Fibroblast of pulmonary artery (primary cell): ENCODE measurements around the gene LILRA5.

Source experiments
- DNase-seq: peaks from one replicate; pipeline ENCODE4 v3.0.0-alpha.2; 2010; ENCODE audit warnings: low read depth
- H3K4me3 ChIP-seq: replicated peaks from 2 replicates; pipeline ENCODE4 v1.5.1; 2011; ENCODE audit warnings: low read depth, mild to moderate bottlenecking, control low read depth, low read length, moderate library complexity
- TF ChIP-seq, protein P1 (sequence below): IDR thresholded peaks from 2 replicates; pipeline ENCODE4 v1.5.1; 2011; ENCODE audit warnings: mild to moderate bottlenecking, control low read depth, low read length, inconsistent platforms; ENCODE audit errors: missing control alignments

LILRA5 gene

DNA sequence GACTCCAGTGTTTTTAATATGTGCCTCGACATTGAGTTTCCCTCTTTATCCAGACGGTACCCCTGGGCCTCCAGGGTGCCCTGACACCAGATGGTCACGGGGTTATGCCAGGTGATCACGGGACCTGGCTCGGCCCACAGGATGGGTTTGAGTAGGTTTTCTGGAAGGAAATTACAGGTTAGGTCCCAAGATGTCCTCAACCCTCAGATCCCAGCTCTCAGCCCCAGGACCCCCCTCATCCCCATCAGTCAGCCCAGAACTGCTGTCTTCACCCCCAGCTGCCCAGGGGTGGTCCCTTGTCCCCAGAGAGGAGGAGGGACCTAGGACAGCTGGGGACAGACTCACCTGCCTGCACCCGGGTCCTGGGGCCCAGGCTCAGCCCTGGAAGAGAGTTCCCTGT is 25.6 kb upstream of the LILRA5 start:
- TF ChIP-seq, protein P1, sequence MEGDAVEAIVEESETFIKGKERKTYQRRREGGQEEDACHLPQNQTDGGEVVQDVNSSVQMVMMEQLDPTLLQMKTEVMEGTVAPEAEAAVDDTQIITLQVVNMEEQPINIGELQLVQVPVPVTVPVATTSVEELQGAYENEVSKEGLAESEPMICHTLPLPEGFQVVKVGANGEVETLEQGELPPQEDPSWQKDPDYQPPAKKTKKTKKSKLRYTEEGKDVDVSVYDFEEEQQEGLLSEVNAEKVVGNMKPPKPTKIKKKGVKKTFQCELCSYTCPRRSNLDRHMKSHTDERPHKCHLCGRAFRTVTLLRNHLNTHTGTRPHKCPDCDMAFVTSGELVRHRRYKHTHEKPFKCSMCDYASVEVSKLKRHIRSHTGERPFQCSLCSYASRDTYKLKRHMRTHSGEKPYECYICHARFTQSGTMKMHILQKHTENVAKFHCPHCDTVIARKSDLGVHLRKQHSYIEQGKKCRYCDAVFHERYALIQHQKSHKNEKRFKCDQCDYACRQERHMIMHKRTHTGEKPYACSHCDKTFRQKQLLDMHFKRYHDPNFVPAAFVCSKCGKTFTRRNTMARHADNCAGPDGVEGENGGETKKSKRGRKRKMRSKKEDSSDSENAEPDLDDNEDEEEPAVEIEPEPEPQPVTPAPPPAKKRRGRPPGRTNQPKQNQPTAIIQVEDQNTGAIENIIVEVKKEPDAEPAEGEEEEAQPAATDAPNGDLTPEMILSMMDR, result no peak

DNA sequence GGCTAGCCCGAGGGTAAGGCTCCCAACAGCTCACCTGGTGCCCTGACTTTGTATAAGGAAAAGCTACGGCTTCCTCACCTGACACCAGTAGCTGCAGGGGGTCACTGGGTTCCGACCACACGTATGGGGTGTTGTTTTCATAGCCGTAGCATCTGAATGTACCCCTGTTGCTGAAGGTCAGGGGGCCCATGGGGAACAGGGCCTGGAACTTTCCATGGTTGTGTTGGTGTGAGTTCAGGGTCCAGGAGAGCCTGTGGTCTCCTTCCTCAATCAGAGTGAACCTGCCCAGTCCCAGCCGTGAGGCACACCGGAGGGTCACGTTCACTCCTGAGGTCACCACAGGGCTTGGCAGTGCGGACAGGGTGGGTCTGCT is 24.9 kb upstream of the LILRA5 start:
- no peak overlapping the region for H3K4me3 ChIP-seq
- TF ChIP-seq, protein P1, result no peak
- DNase-seq, result no peak

More for the DNA sequence above, 25.6 kb upstream of the LILRA5 start:
- H3K4me3 ChIP-seq, result no peak overlapping the region
- DNase-seq, result no peak

DNA sequence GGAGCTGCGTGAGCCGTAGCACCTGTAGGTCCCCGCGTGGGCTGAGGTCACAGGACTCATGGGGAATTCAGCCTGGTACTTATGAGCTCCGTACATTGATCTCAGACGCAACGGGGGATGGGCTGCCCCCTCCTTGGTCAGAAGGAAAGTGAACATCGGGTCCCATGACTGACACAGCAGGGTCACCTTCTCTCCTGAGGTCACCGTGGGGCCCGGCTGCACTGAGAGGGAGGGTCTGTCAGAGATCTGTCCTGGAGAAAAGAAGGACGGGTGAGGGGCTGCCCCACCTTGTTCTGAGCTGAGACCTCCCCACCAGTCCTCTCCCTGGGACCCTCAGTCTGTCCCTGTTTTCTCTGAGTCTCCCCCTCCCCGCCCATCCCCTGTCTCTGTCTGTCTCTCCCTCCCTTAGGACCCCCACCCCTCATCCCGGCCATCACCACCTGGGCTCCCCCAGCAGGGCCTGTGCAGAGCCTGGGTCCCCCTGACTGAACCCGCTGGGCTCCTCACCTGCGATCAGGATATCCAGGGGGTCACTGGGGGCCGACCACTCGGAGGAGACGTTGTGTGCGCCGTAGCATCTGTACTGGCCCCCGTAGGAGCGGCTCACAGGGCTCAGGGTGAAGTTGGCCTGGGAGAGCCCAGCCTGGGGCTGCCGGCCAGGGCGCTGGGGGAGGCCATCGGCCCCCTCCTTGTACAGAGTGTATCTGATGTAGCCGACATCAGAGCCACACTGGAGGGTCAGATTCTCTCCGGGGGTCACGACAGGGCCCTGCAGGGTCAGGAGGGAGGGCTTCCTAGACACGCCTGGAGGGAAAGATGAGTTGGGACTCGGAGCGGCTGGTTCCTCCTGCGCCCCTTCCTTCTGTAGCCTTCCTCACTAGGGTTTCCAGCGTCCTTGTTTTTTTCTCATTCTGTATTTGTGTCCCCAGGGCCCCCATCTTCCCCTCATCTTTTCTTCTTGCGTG is 24.2 kb upstream of the LILRA5 start:
- TF ChIP-seq, protein P1, result no peak
- no peak for DNase-seq
- no peak overlapping the region for H3K4me3 ChIP-seq

DNA sequence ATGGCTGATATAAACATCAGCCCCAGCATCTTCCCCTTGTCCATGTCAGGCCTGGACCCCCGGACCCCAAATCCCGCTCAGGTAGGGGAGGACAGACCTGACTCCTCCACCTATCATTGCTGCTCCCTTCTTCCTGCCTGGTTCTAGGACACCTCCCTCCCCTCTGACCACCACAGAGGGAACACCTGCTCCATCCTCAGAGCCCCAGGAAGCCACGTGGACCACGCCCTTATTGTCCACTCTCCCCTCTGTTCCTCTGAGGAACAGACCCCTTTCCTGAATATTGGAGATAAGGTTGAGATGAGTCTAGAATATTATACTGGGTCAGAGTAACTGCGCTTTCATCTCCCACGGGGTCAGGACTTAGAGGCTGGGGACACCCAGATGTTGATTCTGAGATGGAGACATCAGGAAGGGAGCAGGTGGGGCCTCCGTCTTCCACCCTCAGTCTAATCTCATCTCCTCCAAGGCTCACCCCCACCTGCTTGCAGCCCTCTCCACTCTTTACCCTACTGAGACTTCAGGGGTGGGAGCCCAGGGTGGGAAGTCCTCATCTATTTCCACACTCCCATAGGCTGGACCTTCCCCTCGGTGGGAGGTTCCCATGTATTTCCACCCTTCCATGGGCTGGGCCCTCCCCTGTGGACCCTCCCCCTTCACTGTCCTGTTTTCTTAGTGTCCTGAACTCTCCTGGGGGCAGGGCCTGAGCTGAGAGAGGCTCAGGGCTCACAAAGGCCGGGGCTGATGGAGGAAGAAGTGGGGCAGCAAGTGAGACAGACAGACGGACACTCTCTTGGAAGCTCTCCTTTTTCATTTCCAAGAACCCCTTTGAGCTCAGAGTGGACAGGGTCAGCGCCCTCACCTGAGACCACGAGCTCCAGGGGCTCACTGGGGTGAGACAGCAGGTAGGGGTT is 23.3 kb upstream of the LILRA5 start:
- TF ChIP-seq, protein P1, result no peak
- DNase-seq, result no peak

DNA sequence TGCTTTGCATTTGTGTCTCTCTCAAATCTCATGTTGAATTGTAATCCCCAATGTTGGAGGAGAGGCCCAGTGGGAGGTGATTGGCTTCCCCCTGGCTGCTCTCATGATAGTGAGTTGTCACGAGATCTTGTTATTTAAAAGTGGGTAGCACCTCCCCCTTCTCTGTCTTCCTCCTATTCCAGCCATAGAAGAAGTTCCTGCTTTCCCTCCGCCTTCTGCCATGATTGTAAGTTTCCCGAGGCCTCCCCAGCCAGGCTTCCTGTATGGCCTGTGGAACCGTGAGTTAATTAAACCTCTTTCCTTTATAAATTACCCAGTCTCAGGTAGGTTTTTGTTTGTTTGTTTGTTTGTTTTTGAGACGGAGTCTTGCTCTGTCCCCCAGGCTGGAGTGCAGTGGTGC is 22.2 kb upstream of the LILRA5 start:
- no peak for DNase-seq
- TF ChIP-seq, protein P1, result no peak
- no peak overlapping the region for H3K4me3 ChIP-seq

More for the DNA sequence above, 23.3 kb upstream of the LILRA5 start:
- H3K4me3 ChIP-seq, result no peak overlapping the region

DNA sequence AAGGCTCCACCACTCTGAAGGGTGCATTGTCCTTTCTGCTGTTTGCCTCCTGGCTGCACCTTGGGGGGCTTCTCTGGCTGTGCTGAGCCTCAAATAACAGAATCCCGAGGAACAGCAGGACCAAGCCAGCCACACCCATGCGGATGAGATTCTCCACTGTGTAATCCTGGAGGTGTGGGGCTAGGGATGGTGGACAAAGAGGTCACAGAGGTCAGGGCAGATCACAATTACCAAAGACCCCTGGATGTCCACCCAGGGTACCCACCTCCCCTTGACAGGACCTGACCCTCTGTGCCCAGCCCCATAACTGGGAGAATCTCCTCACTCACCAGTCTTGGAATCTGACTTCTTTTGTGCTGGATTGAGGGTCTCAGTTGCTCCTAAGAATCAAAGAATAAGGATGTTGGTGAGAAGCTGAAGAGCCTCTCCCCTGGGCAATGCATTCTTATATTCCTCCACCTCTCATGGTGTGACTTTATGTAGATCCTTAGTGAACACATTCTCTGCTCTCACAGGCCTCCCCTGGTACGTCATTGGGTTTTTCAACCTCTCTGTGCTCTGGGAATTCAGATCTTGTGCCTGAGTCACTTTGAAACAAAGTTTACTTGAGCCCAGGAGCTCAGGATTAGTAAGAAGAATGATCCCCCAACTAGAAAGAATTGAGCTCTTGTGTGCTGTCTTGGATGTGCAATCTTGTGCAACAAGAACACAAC is 20.8 kb upstream of the LILRA5 start:
- TF ChIP-seq, protein P1, result no peak
- H3K4me3 ChIP-seq, result no peak overlapping the region
- no peak for DNase-seq
